ENCODE measurements around the gene WDR64.

Gene WDR64

GRCh38 chr1:241706257-241706656, 54.2 kb downstream of the WDR64 start:
- Histone ChIP-seq H2BK5ac (ENCODE audit: low read depth, low read length, poor library complexity) (no peak overlapping the region), H3K23ac (ENCODE audit: low read length) (no peak overlapping the region), H3K27ac (ENCODE audit: low read depth, low read length) (no peak overlapping the region), H4K91ac (ENCODE audit: low read depth, low read length) (no peak overlapping the region), H3K9ac (ENCODE audit: low read length) (no peak overlapping the region), H3K79me1 (ENCODE audit: low read length) (peaks cover 7% of the 10 kb centered on the region), H2AFZ (ENCODE audit: insufficient read depth, low read length, poor library complexity) (no peak overlapping the region), H3K4me2 (ENCODE audit: low read length) (no peak overlapping the region), H4K12ac (ENCODE audit: low read depth, low read length) (no peak overlapping the region), H2BK120ac (ENCODE audit: insufficient read depth, low read length, poor library complexity) (no peak overlapping the region), H3K27me3 (ENCODE audit: insufficient read depth, low read length) (no peaks in the 10 kb centered on the region), H3K18ac (ENCODE audit: low read length) (no peak overlapping the region), H3K4me3 (ENCODE audit: low read depth, low read length) (no peak overlapping the region), H2AK5ac (ENCODE audit: low read length) (no peak overlapping the region), H4K8ac (ENCODE audit: low read depth, low read length) (no peak overlapping the region), H3K9me3 (ENCODE audit: insufficient read depth, low read depth, low read length) (no peaks in the 10 kb centered on the region), H3K4ac (ENCODE audit: low read depth, low read length) (no peak overlapping the region), H3K14ac (ENCODE audit: low read length) (no peak overlapping the region), H3K36me3 (ENCODE audit: control insufficient read depth in 1 of 2, insufficient read depth in 2 of 2, low read length in 2 of 2) (peaks cover 0 to 2% of the 10 kb centered on the region in 2 experiments), H3K79me2 (ENCODE audit: control insufficient read depth, insufficient read depth, low read length, poor library complexity) (peaks cover 2% of the 10 kb centered on the region), H2BK12ac (ENCODE audit: low read length) (no peak overlapping the region), H3K4me1 (ENCODE audit: control insufficient read depth in 1 of 2, insufficient read depth in 2 of 2, low read length in 2 of 2) (peaks cover 6 to 12% of the 10 kb centered on the region in 2 experiments)
- WGBS (ENCODE audit: extremely low coverage, insufficient coverage, insufficient read length) = no CpG with 5 or more reads among the region's 2 CpGs
- peak in 1 of 2 donors; percentile 66 for DNase-seq

GRCh38 chr1:241706967-241707366, 54.9 kb downstream of the WDR64 start:
- WGBS (ENCODE audit: extremely low coverage, insufficient coverage, insufficient read length) = no CpG with 5 or more reads among the region's 2 CpGs
- Histone ChIP-seq H2AK5ac (ENCODE audit: low read length) (no peak overlapping the region), H4K12ac (ENCODE audit: low read depth, low read length) (no peak overlapping the region), H3K27ac (ENCODE audit: low read depth, low read length) (peak overlapping the region; percentile 21), H3K79me1 (ENCODE audit: low read length) (peaks cover 7% of the 10 kb centered on the region), H3K36me3 (ENCODE audit: control insufficient read depth in 1 of 2, insufficient read depth in 2 of 2, low read length in 2 of 2) (peaks cover 0 to 2% of the 10 kb centered on the region in 2 experiments), H3K14ac (ENCODE audit: low read length) (peak overlapping the region; percentile 41), H3K4me2 (ENCODE audit: low read length) (peak overlapping the region; percentile 7), H3K4me3 (ENCODE audit: low read depth, low read length) (no peak overlapping the region), H2AFZ (ENCODE audit: insufficient read depth, low read length, poor library complexity) (no peak overlapping the region), H3K23ac (ENCODE audit: low read length) (no peak overlapping the region), H3K4me1 (ENCODE audit: control insufficient read depth in 1 of 2, insufficient read depth in 2 of 2, low read length in 2 of 2) (peaks cover 6 to 12% of the 10 kb centered on the region in 2 experiments), H3K18ac (ENCODE audit: low read length) (no peak overlapping the region), H3K4ac (ENCODE audit: low read depth, low read length) (no peak overlapping the region), H2BK120ac (ENCODE audit: insufficient read depth, low read length, poor library complexity) (peak overlapping the region; percentile 19), H4K91ac (ENCODE audit: low read depth, low read length) (no peak overlapping the region), H2BK12ac (ENCODE audit: low read length) (peak overlapping the region; percentile 53), H2BK5ac (ENCODE audit: low read depth, low read length, poor library complexity) (peak overlapping the region; percentile 66), H3K27me3 (ENCODE audit: insufficient read depth, low read length) (no peaks in the 10 kb centered on the region), H3K9me3 (ENCODE audit: insufficient read depth, low read depth, low read length) (no peaks in the 10 kb centered on the region), H3K79me2 (ENCODE audit: control insufficient read depth, insufficient read depth, low read length, poor library complexity) (peaks cover 2% of the 10 kb centered on the region), H4K8ac (ENCODE audit: low read depth, low read length) (no peak overlapping the region), H3K9ac (ENCODE audit: low read length) (no peak overlapping the region)
- peak; percentile 94 to 95 for DNase-seq

- H3K4me1 ChIP-seq (ENCODE audit: control insufficient read depth in 1 of 2, insufficient read depth in 2 of 2, low read length in 2 of 2) = peaks cover 6 to 12% of the 10 kb centered on the region in 2 experiments
- H2BK12ac ChIP-seq (ENCODE audit: low read length) = peak overlapping the region; percentile 89
- H3K14ac ChIP-seq (ENCODE audit: low read length) = no peak overlapping the region
- no peak overlapping the region for H3K4ac ChIP-seq (ENCODE audit: low read depth, low read length)
- WGBS (ENCODE audit: extremely low coverage, insufficient coverage, insufficient read length) = no CpG with 5 or more reads among the region's 2 CpGs
- no peaks in the 10 kb centered on the region for H3K9me3 ChIP-seq (ENCODE audit: insufficient read depth, low read depth, low read length)
- peak overlapping the region; percentile 85 for H2BK120ac ChIP-seq (ENCODE audit: insufficient read depth, low read length, poor library complexity)
- peak overlapping the region; percentile 1 for H3K27ac ChIP-seq (ENCODE audit: low read depth, low read length)
- no peak overlapping the region for H3K23ac ChIP-seq (ENCODE audit: low read length)
- peaks cover 2% of the 10 kb centered on the region for H3K79me2 ChIP-seq (ENCODE audit: control insufficient read depth, insufficient read depth, low read length, poor library complexity)
- H2AFZ ChIP-seq (ENCODE audit: insufficient read depth, low read length, poor library complexity) = no peak overlapping the region
- H3K27me3 ChIP-seq (ENCODE audit: insufficient read depth, low read length) = no peaks in the 10 kb centered on the region
- DNase-seq = peak; percentile 49 to 76
- peaks cover 0 to 2% of the 10 kb centered on the region in 2 experiments for H3K36me3 ChIP-seq (ENCODE audit: control insufficient read depth in 1 of 2, insufficient read depth in 2 of 2, low read length in 2 of 2)
- no peak overlapping the region for H3K9ac ChIP-seq (ENCODE audit: low read length)
- H3K4me3 ChIP-seq (ENCODE audit: low read depth, low read length) = no peak overlapping the region
- peak overlapping the region; percentile 54 for H2BK5ac ChIP-seq (ENCODE audit: low read depth, low read length, poor library complexity)
- H2AK5ac ChIP-seq (ENCODE audit: low read length) = peak overlapping the region; percentile 98
- H3K79me1 ChIP-seq (ENCODE audit: low read length) = peaks cover 7% of the 10 kb centered on the region
- no peak overlapping the region for H3K18ac ChIP-seq (ENCODE audit: low read length)
- no peak overlapping the region for H4K8ac ChIP-seq (ENCODE audit: low read depth, low read length)
- H4K91ac ChIP-seq (ENCODE audit: low read depth, low read length) = peak overlapping the region; percentile 88
- no peak overlapping the region for H4K12ac ChIP-seq (ENCODE audit: low read depth, low read length)
- H3K4me2 ChIP-seq (ENCODE audit: low read length) = no peak overlapping the region
Observed at GRCh38 chr1:241707442-241707841, 55.4 kb downstream of the WDR64 start.

- Histone ChIP-seq H3K4ac (ENCODE audit: low read depth, low read length) (no peak overlapping the region), H3K9ac (ENCODE audit: low read length) (no peak overlapping the region), H3K14ac (ENCODE audit: low read length) (no peak overlapping the region), H3K27me3 (ENCODE audit: insufficient read depth, low read length) (no peaks in the 10 kb centered on the region), H3K27ac (ENCODE audit: low read depth, low read length) (no peak overlapping the region), H2BK120ac (ENCODE audit: insufficient read depth, low read length, poor library complexity) (no peak overlapping the region), H4K8ac (ENCODE audit: low read depth, low read length) (no peak overlapping the region), H2BK5ac (ENCODE audit: low read depth, low read length, poor library complexity) (no peak overlapping the region), H3K4me3 (ENCODE audit: low read depth, low read length) (no peak overlapping the region), H2BK12ac (ENCODE audit: low read length) (no peak overlapping the region), H4K91ac (ENCODE audit: low read depth, low read length) (no peak overlapping the region), H3K18ac (ENCODE audit: low read length) (no peak overlapping the region), H3K79me2 (ENCODE audit: control insufficient read depth, insufficient read depth, low read length, poor library complexity) (peaks cover 2% of the 10 kb centered on the region), H3K4me1 (ENCODE audit: control insufficient read depth in 1 of 2, insufficient read depth in 2 of 2, low read length in 2 of 2) (peaks cover 6 to 10% of the 10 kb centered on the region in 2 experiments), H3K9me3 (ENCODE audit: insufficient read depth, low read depth, low read length) (no peaks in the 10 kb centered on the region), H3K36me3 (ENCODE audit: control insufficient read depth in 1 of 2, insufficient read depth in 2 of 2, low read length in 2 of 2) (no peaks in the 10 kb centered on the region), H2AFZ (ENCODE audit: insufficient read depth, low read length, poor library complexity) (no peak overlapping the region), H3K23ac (ENCODE audit: low read length) (no peak overlapping the region), H2AK5ac (ENCODE audit: low read length) (no peak overlapping the region), H3K79me1 (ENCODE audit: low read length) (peaks cover 5% of the 10 kb centered on the region), H4K12ac (ENCODE audit: low read depth, low read length) (no peak overlapping the region), H3K4me2 (ENCODE audit: low read length) (no peak overlapping the region)
- no CpG with 5 or more reads among the region's 6 CpGs for WGBS (ENCODE audit: extremely low coverage, insufficient coverage, insufficient read length)
- DNase-seq = no peak
Observed at GRCh38 chr1:241711326-241711725, 59.2 kb downstream of the WDR64 start.

Measured in trophoblast cell (in vitro differentiated cells and primary cell).